Activated T-helper 2 cell treated with anti-CD3 and anti-CD28 coated beads, Interferon-gamma antibody, Interleukin-2, Interleukin-4, amounts not matched to agents 10 μg/mL and 5 μg/mL and 100 μg/mL, durations not matched to agents 14 hours and 24 hours and 36 hours (primary cell): ENCODE results near the gene PNMT. TPM values are rescaled to one million over a fixed set of nuclear protein-coding genes. Genes with fewer than 3 reads are reported as not detected.

Source experiments
- DNase-seq: peaks from one replicate; pipeline ENCODE4 v3.0.0; 2021; ENCODE audit warnings: low spot score
- H3K27ac Mint-ChIP-seq: one replicate; pipeline ENCODE4 v1.8.0; 2021; ENCODE audit warnings: mixed read lengths
- H3K27me3 Mint-ChIP-seq: one replicate; pipeline ENCODE4 v1.8.0; 2021; ENCODE audit warnings: low read depth, mixed read lengths
- H3K36me3 Mint-ChIP-seq: one replicate; pipeline ENCODE4 v1.8.0; 2021; ENCODE audit warnings: low read depth, mixed read lengths
- H3K4me1 Mint-ChIP-seq: one replicate; pipeline ENCODE4 v1.8.0; 2021; ENCODE audit warnings: low read depth, mixed read lengths
- H3K4me3 Mint-ChIP-seq: one replicate; pipeline ENCODE4 v1.8.0; 2021; ENCODE audit warnings: low read depth, mild to moderate bottlenecking, moderate library complexity, mixed read lengths
- H3K9me3 Mint-ChIP-seq: one replicate; pipeline ENCODE4 v1.8.0; 2021; ENCODE audit warnings: mixed read lengths
- intact Hi-C: fragments of 100-400 bp; cut with micrococcal nuclease; formaldehyde crosslinking; loops from one replicate; pipeline ENCODE4 v1.15.1; 2023
- total RNA-seq: library from RNA; stranded (reverse); gene quantifications from 2 replicates; pipeline ENCODE4 v1.2.3, GENCODE V29; 2022

Gene PNMT
- total RNA-seq, 1 donor from 2014 or later = not detected

DNA sequence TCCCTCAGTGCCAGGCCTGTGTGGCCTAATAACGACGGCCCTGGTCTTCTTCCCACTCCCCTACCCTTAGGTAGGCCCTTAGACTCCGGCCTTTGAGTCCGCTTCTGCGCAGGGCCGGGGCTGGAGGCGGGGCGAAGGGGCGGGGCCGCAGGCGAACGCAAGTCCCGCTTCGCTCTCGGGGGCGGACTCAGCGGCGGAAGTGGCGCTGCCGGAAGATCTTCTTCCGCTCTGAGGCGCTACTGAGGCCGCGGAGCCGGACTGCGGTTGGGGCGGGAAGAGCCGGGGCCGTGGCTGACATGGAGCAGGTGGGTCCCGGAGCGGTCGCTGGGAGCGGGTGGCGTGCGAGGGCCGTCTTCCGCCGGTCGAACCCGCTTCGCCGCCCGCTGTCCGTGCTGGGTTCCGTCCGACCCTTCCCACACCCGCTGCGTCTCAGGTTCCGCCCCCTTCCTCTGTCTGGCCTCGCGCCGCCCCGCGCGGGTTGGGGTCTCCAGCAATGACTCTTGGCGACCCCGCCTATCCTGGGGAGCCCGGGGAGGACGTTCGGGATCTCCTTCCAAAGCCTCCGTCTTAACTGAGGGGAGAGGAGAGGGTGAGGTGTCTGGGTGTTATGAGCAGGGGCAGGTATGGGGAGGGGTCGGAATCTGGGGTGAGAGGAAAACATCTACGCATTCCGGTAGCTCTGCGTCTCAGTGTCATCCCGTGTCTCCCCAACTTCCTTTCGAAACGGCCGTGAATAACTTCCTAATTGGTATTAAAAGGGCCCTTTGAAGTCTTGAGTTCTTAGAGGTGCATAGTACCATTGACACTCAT lies 31.1 kb upstream of the PNMT start, which contains the start of gene STARD3:
STARD3 (plus strand) TSS at position 218 of the 810 bp plus-strand sequence. CDS start 16,388 bp downstream, outside the sequence.
- Mint-ChIP-seq H3K36me3 (peaks cover 2% of the 10 kb centered on the region), H3K9me3 (no peaks in the 10 kb centered on the region), H3K4me1 (peaks cover 24% of the 10 kb centered on the region), H3K4me3 (peak within 1 kb of the TSS; percentile 92), H3K27me3 (no peaks in the 10 kb centered on the region), H3K27ac (peak within 1 kb of the TSS; percentile 71)
- intact Hi-C loops = loop anchor here (2.0 to 5.0 kb wide), 2 partner anchors 115 to 344 kb away; partner anchors contain the start of gene PSMD3
- peak; percentile 86 for DNase-seq

DNA sequence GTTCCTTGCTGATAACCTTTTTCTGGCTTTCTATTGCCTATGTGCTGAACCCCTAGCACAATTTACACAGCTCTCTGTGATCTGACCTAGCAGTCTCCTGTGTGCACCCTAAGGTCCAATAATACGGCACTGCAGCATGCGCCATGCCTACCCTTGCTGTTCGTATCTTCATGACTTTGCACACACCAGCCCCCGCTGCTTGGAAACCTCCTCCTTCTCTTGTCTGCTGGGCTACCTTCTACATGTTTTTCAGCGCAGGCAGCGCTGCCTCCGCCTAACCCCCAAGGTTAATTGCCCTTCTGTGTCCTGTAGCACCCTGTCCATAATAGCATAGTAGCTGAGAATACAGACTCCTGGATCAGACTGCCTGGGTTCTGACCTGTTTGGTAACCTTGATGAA lies 29.9 kb upstream of the PNMT start:
- no peak overlapping the region for H3K27ac Mint-ChIP-seq
- intact Hi-C loops = loop anchor here (5.0 kb wide), 1 partner anchor 114 kb away; no protein-coding TSS in a partner anchor

DNA sequence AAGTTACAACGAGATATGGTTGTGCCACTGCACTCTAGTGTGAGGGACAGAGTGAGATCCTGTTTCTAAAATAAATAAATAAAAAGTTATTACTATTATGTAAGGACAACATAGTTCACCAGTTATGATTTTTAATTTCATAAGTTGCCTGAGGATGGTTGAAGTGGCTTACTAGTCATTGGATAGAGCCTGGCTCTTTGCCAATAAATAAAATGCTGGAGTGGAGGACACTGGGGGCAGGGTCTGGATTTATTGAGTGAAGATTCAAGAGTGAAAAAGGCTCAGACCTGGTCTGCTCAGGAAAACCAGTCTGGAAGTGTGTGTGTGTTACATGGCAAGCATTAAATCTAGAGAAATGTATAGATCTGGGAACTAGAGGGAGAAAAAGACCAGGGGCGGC lies 29.2 kb upstream of the PNMT start:
- intact Hi-C loops = loop anchor here (5.0 kb wide), 1 partner anchor 113 kb away; no protein-coding TSS in a partner anchor
- Mint-ChIP-seq H3K9me3 (no peaks in the 10 kb centered on the region), H3K27me3 (no peaks in the 10 kb centered on the region), H3K4me1 (peaks cover 31% of the 10 kb centered on the region), H3K36me3 (peaks cover 2% of the 10 kb centered on the region), H3K27ac (no peak overlapping the region), H3K4me3 (no peak overlapping the region)
- no peak for DNase-seq

More for the DNA sequence above, 29.9 kb upstream of the PNMT start:
- Mint-ChIP-seq H3K36me3 (peaks cover 2% of the 10 kb centered on the region), H3K9me3 (no peaks in the 10 kb centered on the region), H3K27me3 (no peaks in the 10 kb centered on the region), H3K4me1 (peaks cover 29% of the 10 kb centered on the region), H3K4me3 (peak overlapping the region; percentile 92)
- DNase-seq = no peak

DNA sequence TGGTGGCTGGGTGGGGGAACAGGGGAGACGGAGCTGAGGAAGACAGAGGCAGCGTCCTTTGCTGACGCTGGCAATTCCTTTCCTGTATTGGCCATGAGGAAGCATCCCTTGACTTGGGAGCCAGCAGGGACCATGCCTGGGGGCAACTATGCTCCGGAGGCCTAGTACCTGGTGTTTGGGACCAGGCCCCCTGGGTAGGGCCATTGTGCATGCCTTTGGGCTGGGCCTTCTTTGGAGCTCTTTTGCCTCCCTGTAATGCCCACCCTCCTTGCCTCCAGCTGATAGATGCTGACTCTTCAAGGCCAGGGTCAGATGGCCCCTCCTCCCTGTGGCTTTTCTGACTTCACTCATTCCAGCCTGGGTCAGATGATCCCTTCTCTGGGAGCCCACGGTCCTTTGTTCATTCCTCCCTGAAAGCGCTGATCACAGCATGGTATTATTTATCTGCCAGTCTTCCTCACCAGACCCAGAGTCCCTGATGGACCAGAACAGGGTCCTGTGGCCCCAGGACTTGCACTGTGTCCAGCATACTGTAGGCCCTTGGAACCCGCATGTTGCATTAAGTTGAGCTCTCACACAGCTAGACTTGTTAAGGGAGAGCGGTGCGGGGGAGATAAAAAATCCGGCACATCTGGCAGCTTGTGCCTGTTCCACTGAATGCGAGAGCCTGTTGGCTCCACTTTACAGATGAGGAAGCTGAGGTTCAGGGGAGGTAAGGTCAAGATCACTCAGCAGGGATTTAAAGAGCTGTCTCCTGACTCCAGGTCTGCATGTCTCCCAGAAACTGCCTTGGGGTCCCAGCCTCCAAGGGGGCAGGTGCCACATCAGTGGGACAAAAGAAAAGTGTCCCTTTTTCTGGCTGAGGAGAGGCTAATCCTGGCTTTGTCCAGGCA lies 28.4 kb upstream of the PNMT start:
- Mint-ChIP-seq H3K36me3 (peaks cover 2% of the 10 kb centered on the region), H3K4me3 (no peak overlapping the region), H3K27ac (no peak overlapping the region), H3K9me3 (no peaks in the 10 kb centered on the region), H3K4me1 (peaks cover 29% of the 10 kb centered on the region), H3K27me3 (no peaks in the 10 kb centered on the region)
- intact Hi-C loops = loop anchor here (5.0 kb wide), 1 partner anchor 112 kb away; no protein-coding TSS in a partner anchor
- DNase-seq = no peak

DNA sequence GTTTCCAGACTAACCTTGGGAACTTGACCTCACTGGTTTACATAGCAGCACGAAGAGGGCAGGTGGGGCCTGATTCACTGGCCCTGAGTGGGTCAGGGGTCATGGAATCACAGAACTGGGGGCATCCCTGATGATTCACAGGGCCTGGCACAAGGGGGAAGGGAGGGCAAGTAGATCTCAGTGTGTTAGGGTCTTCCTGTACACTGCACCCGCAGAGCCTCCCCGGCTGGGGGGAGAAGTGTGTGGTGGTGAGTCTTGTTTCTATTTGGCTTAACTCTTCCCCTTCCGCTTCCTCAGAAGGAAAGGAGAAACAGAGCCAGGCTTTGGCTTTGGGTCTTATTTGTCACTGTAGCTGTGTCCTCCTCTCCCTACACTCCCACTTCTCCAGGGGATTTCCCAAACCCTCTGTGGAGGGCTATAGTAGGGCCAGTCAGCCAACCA lies 27.6 kb upstream of the PNMT start:
- no peak overlapping the region for H3K27ac Mint-ChIP-seq
- H3K9me3 Mint-ChIP-seq = no peaks in the 10 kb centered on the region
- H3K27me3 Mint-ChIP-seq = no peaks in the 10 kb centered on the region
- intact Hi-C loops = no loop called here
- H3K4me3 Mint-ChIP-seq = no peak overlapping the region
- DNase-seq = no peak
- peaks cover 33% of the 10 kb centered on the region for H3K4me1 Mint-ChIP-seq
- H3K36me3 Mint-ChIP-seq = peaks cover 2% of the 10 kb centered on the region

DNA sequence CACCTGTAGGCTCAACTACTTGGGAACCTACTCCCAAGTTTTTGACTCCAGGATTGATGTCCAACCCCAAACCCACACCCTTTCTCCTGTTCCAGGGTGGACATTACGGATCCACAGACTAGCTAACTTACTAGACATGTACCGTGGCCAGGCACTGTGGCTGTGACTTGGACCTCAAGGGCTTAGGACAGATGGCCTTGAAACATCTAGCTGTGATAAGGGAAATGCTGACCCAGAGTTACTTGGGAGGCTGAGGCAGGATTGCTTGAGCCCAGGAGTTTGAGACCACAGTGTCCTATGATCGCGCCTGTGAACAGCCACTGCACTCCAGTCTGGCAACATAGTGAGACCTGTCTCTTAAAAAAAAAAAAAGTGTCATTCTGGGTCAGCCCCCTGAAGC lies 27.2 kb upstream of the PNMT start:
- H3K27me3 Mint-ChIP-seq = no peaks in the 10 kb centered on the region
- no peaks in the 10 kb centered on the region for H3K9me3 Mint-ChIP-seq
- H3K4me1 Mint-ChIP-seq = peaks cover 34% of the 10 kb centered on the region
- DNase-seq = no peak
- no peak overlapping the region for H3K27ac Mint-ChIP-seq
- intact Hi-C loops = no loop called here
- no peak overlapping the region for H3K4me3 Mint-ChIP-seq
- H3K36me3 Mint-ChIP-seq = peaks cover 2% of the 10 kb centered on the region

DNA sequence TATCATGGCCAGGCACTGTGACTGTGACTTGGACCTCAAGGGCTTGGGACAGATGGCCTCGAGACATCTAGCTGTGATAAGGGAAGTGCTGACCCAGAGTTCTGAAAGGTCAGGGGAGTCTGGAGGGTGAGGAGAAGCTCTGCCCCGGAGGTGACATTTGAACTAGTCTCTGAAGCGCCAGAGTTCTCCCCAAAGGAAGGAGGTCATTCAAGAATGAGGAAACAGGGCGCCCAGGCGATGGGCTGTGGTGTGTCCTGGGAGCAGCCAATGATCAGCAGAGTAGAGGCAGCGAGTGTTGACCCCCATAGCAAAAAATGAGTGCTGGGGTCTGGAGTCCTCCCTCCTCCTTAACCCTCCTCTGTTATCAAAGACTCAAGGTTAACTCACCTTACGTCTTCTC lies 26.4 kb upstream of the PNMT start:
- peaks cover 2% of the 10 kb centered on the region for H3K36me3 Mint-ChIP-seq
- H3K9me3 Mint-ChIP-seq = no peaks in the 10 kb centered on the region
- H3K27ac Mint-ChIP-seq = no peak overlapping the region
- no peak overlapping the region for H3K4me3 Mint-ChIP-seq
- peaks cover 34% of the 10 kb centered on the region for H3K4me1 Mint-ChIP-seq
- intact Hi-C loops = no loop called here
- no peak for DNase-seq
- no peaks in the 10 kb centered on the region for H3K27me3 Mint-ChIP-seq

DNA sequence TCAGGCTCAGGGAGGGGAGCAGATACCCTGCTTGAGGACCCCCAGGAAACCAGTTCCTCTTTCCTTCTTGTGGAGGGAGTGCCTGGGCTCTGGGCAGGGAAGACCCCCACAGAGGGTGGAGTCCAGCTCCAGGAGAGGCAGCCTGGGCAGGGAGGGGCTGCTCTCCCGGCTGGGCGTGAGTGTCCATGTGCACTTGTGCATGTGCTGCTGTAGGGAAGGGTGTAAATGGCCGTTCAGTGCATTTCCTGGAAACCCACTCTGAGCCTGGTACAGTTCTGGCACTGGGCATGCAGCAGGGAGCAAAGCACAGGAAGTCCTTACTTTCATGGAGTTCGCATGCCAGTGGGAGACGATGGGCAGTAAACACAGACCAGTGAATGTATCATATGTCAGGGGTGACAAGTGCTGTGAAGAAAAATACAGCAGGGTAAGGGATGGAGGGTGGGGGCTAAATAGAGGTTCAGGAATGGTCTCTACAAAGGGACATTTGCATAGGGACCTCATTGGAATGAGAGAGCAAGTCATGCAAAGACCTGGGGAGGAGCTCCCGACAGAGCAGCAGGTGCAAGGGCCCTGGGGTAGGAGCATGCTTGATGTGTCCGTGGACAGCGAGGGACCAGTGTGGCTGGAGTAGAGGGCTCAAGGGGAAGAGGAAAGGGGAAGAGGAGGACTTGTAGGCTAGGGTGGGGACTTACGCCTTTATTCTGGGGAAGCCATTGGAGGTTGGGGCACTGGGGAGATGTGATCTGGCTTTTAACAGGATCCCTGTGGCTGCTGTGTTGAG lies 25.8 kb upstream of the PNMT start:
- peaks cover 2% of the 10 kb centered on the region for H3K36me3 Mint-ChIP-seq
- H3K4me1 Mint-ChIP-seq = peaks cover 34% of the 10 kb centered on the region
- H3K27me3 Mint-ChIP-seq = no peaks in the 10 kb centered on the region
- DNase-seq = no peak
- intact Hi-C loops = no loop called here
- no peak overlapping the region for H3K4me3 Mint-ChIP-seq
- H3K27ac Mint-ChIP-seq = no peak overlapping the region
- no peaks in the 10 kb centered on the region for H3K9me3 Mint-ChIP-seq

DNA sequence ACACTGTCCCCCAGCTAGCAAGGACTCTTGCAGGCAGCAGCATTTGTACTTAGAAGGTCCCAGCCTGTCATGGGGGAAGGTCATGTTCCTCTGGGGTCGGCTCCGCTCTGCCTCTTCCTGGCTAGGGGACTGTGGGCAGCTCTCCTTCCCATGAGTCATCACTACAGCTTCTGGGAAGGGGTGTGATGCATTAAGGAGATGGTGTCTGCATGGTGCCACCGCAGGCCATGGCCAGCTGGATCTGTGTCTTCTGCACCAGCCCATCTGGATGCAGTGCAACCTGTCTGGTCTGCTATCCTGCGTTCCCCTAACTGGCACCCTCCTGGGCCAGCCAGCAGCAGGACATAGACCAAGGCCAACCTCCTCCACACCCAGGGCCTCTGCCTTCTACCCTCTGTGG lies 25.0 kb upstream of the PNMT start:
- no peaks in the 10 kb centered on the region for H3K9me3 Mint-ChIP-seq
- H3K36me3 Mint-ChIP-seq = peaks cover 2% of the 10 kb centered on the region
- no peak overlapping the region for H3K4me3 Mint-ChIP-seq
- peaks cover 26% of the 10 kb centered on the region for H3K4me1 Mint-ChIP-seq
- DNase-seq = no peak
- H3K27ac Mint-ChIP-seq = no peak overlapping the region
- H3K27me3 Mint-ChIP-seq = no peaks in the 10 kb centered on the region
- intact Hi-C loops = no loop called here

DNA sequence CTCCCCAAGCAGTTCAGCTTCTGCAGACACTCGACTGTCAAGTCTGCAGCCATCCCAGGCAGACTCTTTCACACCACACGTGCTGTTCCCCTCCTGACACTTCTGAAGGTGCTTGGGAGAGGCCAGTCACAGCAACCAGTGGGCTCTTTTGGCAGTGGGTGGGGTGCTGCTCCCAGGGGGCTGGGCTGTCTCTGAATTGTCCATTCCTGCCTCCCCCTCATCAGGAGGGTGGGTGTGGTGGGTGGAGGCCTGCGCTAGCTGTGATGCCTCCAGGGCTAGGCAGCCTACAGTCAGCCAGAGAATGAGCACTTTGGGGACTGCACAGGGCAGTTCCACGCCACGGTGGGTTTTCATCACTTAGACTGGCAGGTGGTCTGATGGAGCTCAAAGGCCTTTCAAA lies 21.0 kb upstream of the PNMT start:
- intact Hi-C loops = no loop called here
- Mint-ChIP-seq H3K36me3 (no peaks in the 10 kb centered on the region), H3K27ac (no peak overlapping the region), H3K4me3 (no peak overlapping the region), H3K4me1 (peaks cover 15% of the 10 kb centered on the region), H3K9me3 (no peaks in the 10 kb centered on the region), H3K27me3 (no peaks in the 10 kb centered on the region)
- DNase-seq = no peak

DNA sequence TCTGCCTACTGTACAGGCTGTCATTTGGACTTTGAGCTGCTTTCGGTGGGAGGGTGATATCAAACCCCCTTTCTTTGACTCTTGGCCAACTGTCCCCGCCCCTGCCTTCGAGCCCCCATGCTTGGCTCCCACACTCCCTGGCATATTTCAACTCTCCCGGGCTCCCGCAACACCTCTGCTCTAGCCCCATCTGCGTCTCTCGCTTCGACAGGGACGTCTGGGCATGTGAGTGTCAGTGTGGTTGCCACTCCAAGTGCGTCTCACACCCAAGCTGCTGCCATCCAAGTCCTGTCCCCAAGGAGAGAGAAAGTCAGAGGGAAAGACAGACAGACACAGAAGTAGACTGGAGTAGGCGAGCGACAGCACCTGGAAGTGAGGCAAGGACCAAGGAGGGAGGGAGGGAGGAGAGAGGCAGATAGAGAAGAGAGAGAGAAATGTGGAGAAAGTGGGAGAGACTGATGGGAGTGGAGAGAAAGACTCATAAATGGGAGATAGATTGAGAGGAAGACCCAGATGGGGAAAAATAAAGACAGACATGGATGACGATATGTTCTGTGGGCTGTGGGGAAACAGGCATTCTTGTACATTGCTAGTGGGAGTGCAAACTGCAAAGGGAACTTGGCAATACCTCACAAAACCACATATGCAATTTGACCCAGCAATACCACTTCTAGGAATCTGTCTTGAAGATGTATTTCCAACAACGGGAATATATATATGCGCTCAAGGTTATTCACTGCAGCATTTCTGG lies 19.5 kb upstream of the PNMT start:
- Mint-ChIP-seq H3K36me3 (no peaks in the 10 kb centered on the region), H3K4me1 (peaks cover 11% of the 10 kb centered on the region)

More for the DNA sequence above, 19.5 kb upstream of the PNMT start:
- Mint-ChIP-seq H3K4me3 (no peak overlapping the region), H3K27ac (no peak overlapping the region), H3K27me3 (no peaks in the 10 kb centered on the region), H3K9me3 (no peaks in the 10 kb centered on the region)
- intact Hi-C loops = no loop called here
- DNase-seq = no peak
